IMR-90 (cell line): ENCODE data around the gene TRMT10B. TPM values are rescaled to one million over a fixed set of nuclear protein-coding genes. Genes with fewer than 3 reads are reported as not detected.

ENCODE experiments used
- ATAC-seq: fragments of 200-7000 bp; cut with Tn5 transposase; 2 replicates; pipeline ENCODE4 v1.9.1; 2020; ENCODE audit warnings: low read depth, mild to moderate bottlenecking, moderate library complexity
- BruUV-seq: library from RNA; stranded (reverse); fragments of 400-500 nt; replicated peaks from 2 replicates; lab custom pipeline; 2021; lab: Mats Ljungman, UMichigan
- CTCF ChIA-PET: fragments of 300-600 bp; formaldehyde crosslinking; extraction: SDS; loops from one replicate; lab custom pipeline; 2021; ENCODE audit warnings: antibody characterized with exemption; lab: Yijun Ruan, JAX
- POLR2A ChIA-PET: fragments of 300-600 bp; sonication (Branson Sonifier 250); formaldehyde crosslinking; loops from one replicate; lab custom pipeline; 2022; ENCODE audit warnings: antibody characterized with exemption; ENCODE audit not compliant: unreplicated experiment; lab: Charles Lee
- DNase-seq: peaks from one replicate; pipeline ENCODE4 v3.0.0; 2013
- H2AFZ ChIP-seq: replicated peaks from 2 replicates; pipeline ENCODE3; 2013; ENCODE audit warnings: low read length, mild to moderate bottlenecking; ENCODE audit not compliant: poor library complexity
- H2AK5ac ChIP-seq: 2 replicates; pipeline ENCODE4 v1.6.1; 2013; ENCODE audit warnings: low read depth, low read length, inconsistent platforms
- H2AK9ac ChIP-seq: replicated peaks from 2 replicates; pipeline ENCODE3; 2013; ENCODE audit warnings: mild to moderate bottlenecking, low read depth, low read length, moderate library complexity; ENCODE audit not compliant: poor library complexity
- H2BK120ac ChIP-seq: 2 replicates; pipeline ENCODE4 v1.6.1; 2013; ENCODE audit warnings: low read depth, low read length, inconsistent platforms
- H2BK15ac ChIP-seq: 3 replicates; pipeline ENCODE4 v1.6.1; 2013; ENCODE audit warnings: low read depth, low read length, inconsistent platforms
- H2BK20ac ChIP-seq: 2 replicates; pipeline ENCODE4 v1.6.1; 2013; ENCODE audit warnings: low read depth, mild to moderate bottlenecking, inconsistent platforms, low read length, moderate library complexity
- H2BK5ac ChIP-seq: 2 replicates; pipeline ENCODE4 v1.6.1; 2013; ENCODE audit warnings: mild to moderate bottlenecking, low read depth, low read length, inconsistent platforms; ENCODE audit not compliant: poor library complexity, severe bottlenecking
- H3K14ac ChIP-seq: replicated peaks from 2 replicates; pipeline ENCODE4 v1.6.1; 2013; ENCODE audit warnings: low read depth, low read length, inconsistent platforms
- H3K18ac ChIP-seq: 2 replicates; pipeline ENCODE4 v1.6.1; 2013; ENCODE audit warnings: low read depth, low read length, control low read depth
- H3K23ac ChIP-seq: 2 replicates; pipeline ENCODE4 v1.6.1; 2013; ENCODE audit warnings: low read depth, low read length, inconsistent platforms
- H3K27ac ChIP-seq: 2 replicates; pipeline ENCODE4 v1.5.1; 2013; ENCODE audit warnings: mild to moderate bottlenecking, control low read depth, low read length; ENCODE audit not compliant: insufficient read depth
- H3K27me3 ChIP-seq: 2 replicates; pipeline ENCODE4 v1.6.1; 2013; ENCODE audit warnings: low read length; ENCODE audit not compliant: control insufficient read depth, insufficient read depth
- H3K36me3 ChIP-seq: 2 replicates; pipeline ENCODE4 v1.6.1; 2013; ENCODE audit warnings: low read length, mixed read lengths; ENCODE audit not compliant: control insufficient read depth, insufficient read depth
- H3K4ac ChIP-seq: 2 replicates; pipeline ENCODE4 v1.6.1; 2013; ENCODE audit warnings: low read depth, low read length, inconsistent platforms
- H3K4me1 ChIP-seq: 2 replicates; pipeline ENCODE4 v1.6.1; 2013; ENCODE audit warnings: low read length, mixed read lengths; ENCODE audit not compliant: control insufficient read depth, insufficient read depth
- H3K4me2 ChIP-seq: 2 replicates; pipeline ENCODE4 v1.6.1; 2013; ENCODE audit warnings: low read depth, mild to moderate bottlenecking, control low read depth, low read length, moderate library complexity
- H3K4me3 ChIP-seq: 2 replicates; pipeline ENCODE4 v1.5.1; 2013; ENCODE audit warnings: low read depth, mild to moderate bottlenecking, control low read depth, low read length, moderate library complexity; ENCODE audit not compliant: insufficient read depth
- H3K56ac ChIP-seq: 2 replicates; pipeline ENCODE4 v1.6.1; 2013; ENCODE audit warnings: low read length, inconsistent platforms; ENCODE audit not compliant: insufficient read depth; ENCODE audit errors: extremely low read depth
- H3K79me1 ChIP-seq, 2 experiments: 2 replicates each; pipeline ENCODE4 v1.6.1; 2013; ENCODE audit warnings: low read length in 2 of 2, inconsistent platforms in 1 of 2, low read depth in 1 of 2
- H3K9ac ChIP-seq: 2 replicates; pipeline ENCODE4 v1.6.1; 2013; ENCODE audit warnings: low read depth, low read length, control low read depth
- H3K9me1 ChIP-seq: 2 replicates; pipeline ENCODE4 v1.6.1; 2013; ENCODE audit warnings: low read length, inconsistent platforms; ENCODE audit not compliant: insufficient read depth
- H3K9me3 ChIP-seq: 2 replicates; pipeline ENCODE4 v1.6.1; 2013; ENCODE audit warnings: low read length; ENCODE audit not compliant: control insufficient read depth, insufficient read depth
- H4K20me1 ChIP-seq: 2 replicates; pipeline ENCODE4 v1.6.1; 2013; ENCODE audit warnings: low read length, inconsistent platforms; ENCODE audit not compliant: insufficient read depth
- H4K5ac ChIP-seq: 2 replicates; pipeline ENCODE4 v1.6.1; 2013; ENCODE audit warnings: mild to moderate bottlenecking, low read depth, low read length, control low read depth
- H4K8ac ChIP-seq, 2 experiments: 2 replicates each; pipeline ENCODE4 v1.6.1; 2013; ENCODE audit warnings: low read depth in 2 of 2, low read length in 2 of 2, control low read depth in 1 of 2, inconsistent platforms in 1 of 2
- H4K91ac ChIP-seq: 2 replicates; pipeline ENCODE4 v1.6.1; 2013; ENCODE audit warnings: low read depth, low read length, inconsistent platforms; ENCODE audit not compliant: insufficient read depth
- BHLHE40 ChIP-seq: fragments of 150-350 bp; IDR thresholded peaks from 2 replicates; pipeline ENCODE4 v1.6.1; 2016; ENCODE audit warnings: mild to moderate bottlenecking, low read depth, low read length
- CHD1 ChIP-seq: IDR thresholded peaks from 2 replicates; pipeline ENCODE4 v1.6.1; 2012; ENCODE audit warnings: low read depth, low read length, improper control_type of control experiment
- FOS ChIP-seq: fragments of 150-350 bp; IDR thresholded peaks from 2 replicates; pipeline ENCODE4 v1.6.1; 2016; ENCODE audit warnings: low read depth, low read length
- MAFK ChIP-seq: IDR thresholded peaks from 2 replicates; pipeline ENCODE4 v1.6.1; 2012; ENCODE audit warnings: low read depth, low read length, improper control_type of control experiment
- MAZ ChIP-seq: IDR thresholded peaks from 2 replicates; pipeline ENCODE4 v1.6.1; 2012; ENCODE audit warnings: low read depth, mild to moderate bottlenecking, low read length, improper control_type of control experiment, moderate library complexity, borderline replicate concordance
- MXI1 ChIP-seq: IDR thresholded peaks from 2 replicates; pipeline ENCODE4 v1.6.1; 2012; ENCODE audit warnings: low read depth, mild to moderate bottlenecking, low read length, moderate library complexity, borderline replicate concordance
- NFE2L2 ChIP-seq: fragments of 150-350 bp; IDR thresholded peaks from 2 replicates; pipeline ENCODE4 v1.6.1; 2016; ENCODE audit warnings: low read depth, mild to moderate bottlenecking, low read length
- POLR2A ChIP-seq: IDR thresholded peaks from 2 replicates; pipeline ENCODE4 v1.6.1; 2012; ENCODE audit warnings: mild to moderate bottlenecking, low read depth, low read length
- RCOR1 ChIP-seq: IDR thresholded peaks from 2 replicates; pipeline ENCODE4 v1.6.1; 2012; ENCODE audit warnings: mild to moderate bottlenecking, low read length, improper control_type of control experiment; ENCODE audit not compliant: insufficient replicate concordance
- RFX5 ChIP-seq: IDR thresholded peaks from 2 replicates; pipeline ENCODE4 v1.8.0; 2012; ENCODE audit warnings: low read depth, mild to moderate bottlenecking, low read length, moderate library complexity
- SMC3 ChIP-seq: fragments of 150-350 bp; IDR thresholded peaks from 2 replicates; pipeline ENCODE4 v1.6.1; 2016; ENCODE audit warnings: low read depth, mild to moderate bottlenecking, antibody characterized with exemption, low read length, moderate library complexity
- WGBS, 2 experiments: methylation state at CpG; one replicate each; pipeline versions ENCODE4 v1.1.5 to v1.1.7; 2013; ENCODE audit warnings: missing lambda C conversion rate in 2 of 2; ENCODE audit not compliant: insufficient read length in 1 of 2; ENCODE audit errors: extremely low coverage in 2 of 2; 5-methylcytosine and 5-hydroxymethylcytosine counted together
- dilution Hi-C: fragments of 300-500 bp; cut with HindIII; formaldehyde crosslinking; loops from one replicate; pipeline ENCODE4 v1.14.3; 2018; ENCODE audit warnings: low sequenced_read_pairs; ENCODE audit not compliant: unreplicated experiment
- in situ Hi-C: fragments of 300-500 bp; cut with MboI; formaldehyde crosslinking; loops from 3 replicates; pipeline ENCODE4 v1.14.3; 2019; ENCODE audit warnings: low sequenced_read_pairs, inconsistent platforms, mixed read lengths
- intact Hi-C: fragments of 100-400 bp; cut with micrococcal nuclease; formaldehyde crosslinking; loops from 2 replicates; pipeline ENCODE4 v1.10.0; 2022
- polyA plus RNA-seq, 3 experiments: library from polyadenylated mRNA; depleted of rRNA; stranded (reverse); fragments of >200 nt; gene quantifications; 2 replicates each; pipeline ENCODE4 v1.2.3, GENCODE V29; 2012; ENCODE audit warnings: low replicate concordance in 1 of 3
- total RNA-seq: library from RNA; depleted of rRNA; stranded (reverse); fragments of >200 nt; gene quantifications from 2 replicates; pipeline ENCODE4 v1.2.3, GENCODE V29; 2012
- TF ChIP-seq, protein P1 (sequence below): fragments of 150-350 bp; IDR thresholded peaks from 2 replicates; pipeline ENCODE4 v1.6.1; 2017; ENCODE audit warnings: mild to moderate bottlenecking, antibody characterized with exemption, low read length, low read depth
- TF ChIP-seq, protein P2 (sequence below): fragments of 150-350 bp; IDR thresholded peaks from 2 replicates; pipeline ENCODE4 v1.6.1; 2016; ENCODE audit warnings: low read depth, mild to moderate bottlenecking, low read length, moderate library complexity, borderline replicate concordance

TRMT10B gene
- total and polyA plus RNA-seq, 2 of the 4 experiments (the other 2 are of a cell fraction): 2.3 to 4.5 TPM

DNA sequence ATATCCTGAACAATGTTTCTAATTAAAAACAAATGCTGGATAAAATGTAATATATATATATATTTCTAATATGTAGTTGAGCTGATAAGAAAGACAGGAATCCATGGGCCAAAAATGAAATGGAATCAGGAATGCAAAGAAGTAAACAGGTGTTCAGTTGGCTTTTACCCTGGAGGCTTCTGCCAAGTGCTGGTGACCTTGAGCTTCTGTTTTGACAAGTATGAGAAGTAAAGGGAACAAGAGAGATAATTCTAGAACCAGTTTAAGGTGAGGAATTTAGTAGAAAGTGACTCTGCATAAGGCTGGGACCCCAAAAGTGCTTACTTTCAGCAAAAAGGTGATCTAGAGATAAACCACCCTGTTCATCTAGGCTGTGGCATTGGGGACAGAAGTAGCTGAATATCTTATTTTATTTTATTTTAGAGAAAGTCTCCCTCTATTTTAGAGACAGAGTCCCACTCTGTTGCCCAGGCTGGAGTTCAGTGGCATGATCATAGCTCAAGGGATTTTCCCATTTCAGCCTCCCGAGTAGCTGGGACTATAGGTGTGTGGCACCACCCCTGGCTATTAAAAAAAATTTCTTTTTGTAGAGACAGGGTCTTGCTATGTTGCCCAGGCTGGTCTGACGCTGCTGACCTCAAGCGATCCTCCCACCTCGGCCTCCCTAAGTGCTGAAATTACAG is 74.0 kb downstream of the TRMT10B start:
- Histone ChIP-seq H3K4ac (no peak overlapping the region), H3K9me3 (no peaks in the 10 kb centered on the region), H3K27me3 (no peaks in the 10 kb centered on the region), H3K27ac (no peak overlapping the region), H2AK5ac (no peak overlapping the region), H3K18ac (no peak overlapping the region), H2AFZ (no peak overlapping the region), H3K9ac (no peak overlapping the region), H3K4me3 (no peak overlapping the region), H3K23ac (no peak overlapping the region), H2BK15ac (no peak overlapping the region), H4K91ac (no peak overlapping the region), H4K5ac (no peak overlapping the region), H3K4me2 (no peak overlapping the region), H3K14ac (no peak overlapping the region), H4K20me1 (no peaks in the 10 kb centered on the region; the same call in 1 of the 2 replicates), H2BK20ac (no peak overlapping the region), H2BK120ac (no peak overlapping the region), H2AK9ac (no peak overlapping the region), H2BK5ac (no peak overlapping the region), H3K4me1 (no peaks in the 10 kb centered on the region), H3K56ac (no peak overlapping the region), H3K79me1 (peaks cover 6 to 9% of the 10 kb centered on the region in 2 experiments), H4K8ac (no peak overlapping the region), H3K9me1 (no peaks in the 10 kb centered on the region), H3K36me3 (peaks cover 9% of the 10 kb centered on the region)
- DNase-seq (no peak), ATAC-seq (no peak)
- WGBS, 2 experiments: 92% methylated on average over 3 of the region's 4 CpGs; no CpG with 5 or more reads in 1 of the 2 experiments
- ChIA-PET POLR2A (no interaction called here), CTCF (interaction anchor here (1.4 kb wide), 1 partner anchor 16 kb away, joined by 3 read pairs; no protein-coding TSS in a partner anchor)
- intact Hi-C loops (no loop called here), in situ Hi-C loops (no loop called here), dilution Hi-C loops (no loop called here)
- TF ChIP-seq RFX5: no peak
- no peak for TF ChIP-seq BHLHE40
- no peak for TF ChIP-seq MXI1
- TF ChIP-seq SMC3: no peak
- TF ChIP-seq, protein P1, sequence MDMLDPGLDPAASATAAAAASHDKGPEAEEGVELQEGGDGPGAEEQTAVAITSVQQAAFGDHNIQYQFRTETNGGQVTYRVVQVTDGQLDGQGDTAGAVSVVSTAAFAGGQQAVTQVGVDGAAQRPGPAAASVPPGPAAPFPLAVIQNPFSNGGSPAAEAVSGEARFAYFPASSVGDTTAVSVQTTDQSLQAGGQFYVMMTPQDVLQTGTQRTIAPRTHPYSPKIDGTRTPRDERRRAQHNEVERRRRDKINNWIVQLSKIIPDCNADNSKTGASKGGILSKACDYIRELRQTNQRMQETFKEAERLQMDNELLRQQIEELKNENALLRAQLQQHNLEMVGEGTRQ: no peak
- no peak for TF ChIP-seq FOS
- no peak for TF ChIP-seq CHD1
- TF ChIP-seq, protein P2, sequence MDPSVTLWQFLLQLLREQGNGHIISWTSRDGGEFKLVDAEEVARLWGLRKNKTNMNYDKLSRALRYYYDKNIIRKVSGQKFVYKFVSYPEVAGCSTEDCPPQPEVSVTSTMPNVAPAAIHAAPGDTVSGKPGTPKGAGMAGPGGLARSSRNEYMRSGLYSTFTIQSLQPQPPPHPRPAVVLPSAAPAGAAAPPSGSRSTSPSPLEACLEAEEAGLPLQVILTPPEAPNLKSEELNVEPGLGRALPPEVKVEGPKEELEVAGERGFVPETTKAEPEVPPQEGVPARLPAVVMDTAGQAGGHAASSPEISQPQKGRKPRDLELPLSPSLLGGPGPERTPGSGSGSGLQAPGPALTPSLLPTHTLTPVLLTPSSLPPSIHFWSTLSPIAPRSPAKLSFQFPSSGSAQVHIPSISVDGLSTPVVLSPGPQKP: no peak
- TF ChIP-seq POLR2A: no peak
- TF ChIP-seq MAFK: no peak
- TF ChIP-seq NFE2L2: no peak
- no peak for TF ChIP-seq MAZ
- no peak for TF ChIP-seq RCOR1
- no TSS peak for BruUV-seq
